Right atrium auricular region (tissue), 2 donors: Measurements from ENCODE around the gene KRT222. TPM values are rescaled to one million over a fixed set of nuclear protein-coding genes. Genes with fewer than 3 reads are reported as not detected.

Source experiments
- DNase-seq: peaks from one replicate; pipeline ENCODE4 v3.0.0-alpha.2; 2019; ENCODE audit warnings: low spot score
- H3K27ac ChIP-seq, 2 donors: fragments of 200-600 bp; sonication (generic); 1 replicate in 1 of 2; 2 replicates in 1 of 2; pipeline ENCODE4 v1.5.1; 2016 to 2019
- H3K27me3 ChIP-seq, 2 donors: fragments of 200-600 bp; sonication (generic); one replicate each; pipeline versions ENCODE4 v1.5.1 to v1.6.0; 2017 to 2019
- H3K36me3 ChIP-seq: fragments of 200-600 bp; sonication (generic); one replicate; pipeline ENCODE4 v1.5.1; 2016
- H3K4me1 ChIP-seq, 2 donors: fragments of 200-600 bp; sonication (generic); one replicate each; pipeline versions ENCODE4 v1.5.1 to v1.6.0; 2017 to 2019
- H3K4me3 ChIP-seq, 2 donors: fragments of 200-600 bp; sonication (generic); 1 replicate in 1 of 2; 2 replicates in 1 of 2; pipeline ENCODE4 v1.5.1; 2017 to 2019; ENCODE audit warnings: mild to moderate bottlenecking in 1 of 2, moderate library complexity in 1 of 2
- H3K9me3 ChIP-seq, 2 donors: fragments of 200-600 bp; sonication (generic); one replicate each; pipeline ENCODE4 v1.5.1; 2019
- total RNA-seq, 2 donors: library from RNA; depleted of rRNA; stranded (reverse); fragments of >200 nt; gene quantifications; one replicate each; pipeline ENCODE4 v1.1.0, GENCODE V29; 2016
- TF ChIP-seq, protein P1 (sequence below), 2 donors: fragments of 200-600 bp; sonication (generic); IDR thresholded peaks; one replicate each; pipeline ENCODE4 v1.5.1; 2019; ENCODE audit warnings: antibody characterized with exemption in 2 of 2

KRT222 gene
- total RNA-seq, 2 donors from 2014 or later, result 0.94 TPM; not detected in 1

DNA sequence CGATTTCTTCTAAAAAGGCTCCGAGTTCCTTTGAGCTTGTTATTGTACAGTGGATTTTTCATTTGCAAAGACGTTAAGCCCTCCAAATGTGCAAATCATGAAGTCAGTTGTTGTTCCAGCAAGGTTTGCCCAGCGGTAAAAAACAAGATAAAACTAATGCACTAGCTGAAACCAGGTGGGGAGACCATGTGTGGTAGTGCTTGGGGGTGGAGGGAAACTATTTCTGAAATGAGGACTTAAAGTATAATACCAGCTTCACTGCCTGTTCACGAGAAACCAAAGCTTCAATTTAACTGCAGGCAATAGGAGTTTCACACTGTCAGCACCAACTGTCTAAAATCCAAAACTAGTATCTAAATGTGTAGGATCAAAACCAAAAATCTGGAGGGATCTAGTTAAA, 39.7 kb downstream of the KRT222 start:
- Histone ChIP-seq H3K27me3 (no peaks in the 10 kb centered on the region), H3K4me1 (no peaks in the 10 kb centered on the region), H3K27ac (no peak overlapping the region), H3K4me3 (no peak overlapping the region), H3K36me3 (peaks cover 22% of the 10 kb centered on the region), H3K9me3 (no peaks in the 10 kb centered on the region)
- TF ChIP-seq, protein P1, sequence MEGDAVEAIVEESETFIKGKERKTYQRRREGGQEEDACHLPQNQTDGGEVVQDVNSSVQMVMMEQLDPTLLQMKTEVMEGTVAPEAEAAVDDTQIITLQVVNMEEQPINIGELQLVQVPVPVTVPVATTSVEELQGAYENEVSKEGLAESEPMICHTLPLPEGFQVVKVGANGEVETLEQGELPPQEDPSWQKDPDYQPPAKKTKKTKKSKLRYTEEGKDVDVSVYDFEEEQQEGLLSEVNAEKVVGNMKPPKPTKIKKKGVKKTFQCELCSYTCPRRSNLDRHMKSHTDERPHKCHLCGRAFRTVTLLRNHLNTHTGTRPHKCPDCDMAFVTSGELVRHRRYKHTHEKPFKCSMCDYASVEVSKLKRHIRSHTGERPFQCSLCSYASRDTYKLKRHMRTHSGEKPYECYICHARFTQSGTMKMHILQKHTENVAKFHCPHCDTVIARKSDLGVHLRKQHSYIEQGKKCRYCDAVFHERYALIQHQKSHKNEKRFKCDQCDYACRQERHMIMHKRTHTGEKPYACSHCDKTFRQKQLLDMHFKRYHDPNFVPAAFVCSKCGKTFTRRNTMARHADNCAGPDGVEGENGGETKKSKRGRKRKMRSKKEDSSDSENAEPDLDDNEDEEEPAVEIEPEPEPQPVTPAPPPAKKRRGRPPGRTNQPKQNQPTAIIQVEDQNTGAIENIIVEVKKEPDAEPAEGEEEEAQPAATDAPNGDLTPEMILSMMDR (IDR thresholded peaks at IDR 0.05), result no peak
- DNase-seq, result no peak

DNA sequence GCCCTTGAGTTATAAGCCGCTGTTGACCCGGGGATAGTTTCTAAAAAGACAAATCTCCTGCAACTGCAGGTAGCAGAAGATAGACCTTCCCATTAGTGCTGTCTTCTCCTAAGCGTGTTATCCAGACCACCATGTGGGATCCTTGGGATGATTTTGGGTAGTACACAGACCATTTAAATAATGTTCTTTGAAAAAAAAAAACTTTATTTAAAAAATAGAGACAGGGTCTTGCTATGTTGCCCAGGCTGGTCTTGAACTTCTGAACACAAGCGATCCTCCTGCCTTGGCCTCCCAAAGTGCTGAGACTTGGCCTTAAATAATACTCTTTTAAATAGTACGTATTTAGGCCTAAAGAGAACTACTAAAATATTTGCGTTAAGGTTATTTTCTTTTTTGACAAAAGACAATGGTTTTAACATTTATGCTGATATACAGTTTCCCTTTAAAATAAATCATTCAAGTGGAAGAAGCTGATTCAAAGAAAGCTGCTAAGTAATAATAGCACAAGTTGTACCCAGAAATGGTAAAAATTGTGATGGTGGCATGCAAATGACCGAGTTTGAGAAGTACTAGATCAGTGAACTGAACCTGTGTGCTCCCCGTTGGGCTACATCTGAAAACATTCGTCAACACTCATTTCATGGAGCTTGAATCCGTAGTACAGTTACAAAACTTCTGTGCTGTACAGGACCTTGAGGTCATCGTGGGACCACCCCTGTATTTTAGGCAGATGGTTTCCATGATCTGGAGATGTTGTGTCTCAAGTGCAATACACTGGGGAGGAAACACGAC, 41.4 kb downstream of the KRT222 start:
- Histone ChIP-seq H3K9me3 (no peaks in the 10 kb centered on the region), H3K27me3 (no peaks in the 10 kb centered on the region), H3K36me3 (peaks cover 6% of the 10 kb centered on the region), H3K27ac (no peak overlapping the region), H3K4me3 (no peak overlapping the region), H3K4me1 (peaks cover 0 to 7% of the 10 kb centered on the region in 2 donors)
- no peak for DNase-seq
- TF ChIP-seq, protein P1 (IDR thresholded peaks at IDR 0.05), result no peak

GRCh38 chr17:40622509-40622928, 42.5 kb downstream of the KRT222 start:
- DNase-seq, result no peak
- Histone ChIP-seq H3K36me3 (no peaks in the 10 kb centered on the region), H3K27me3 (no peaks in the 10 kb centered on the region), H3K27ac (no peak overlapping the region), H3K4me1 (peaks cover 0 to 7% of the 10 kb centered on the region in 2 donors), H3K4me3 (no peak overlapping the region), H3K9me3 (no peaks in the 10 kb centered on the region)
- TF ChIP-seq, protein P1 (IDR thresholded peaks at IDR 0.05), result no peak

GRCh38 chr17:40621578-40621977, 43.4 kb downstream of the KRT222 start:
- TF ChIP-seq, protein P1 (IDR thresholded peaks at IDR 0.05), result no peak
- Histone ChIP-seq H3K36me3 (no peaks in the 10 kb centered on the region), H3K9me3 (no peaks in the 10 kb centered on the region), H3K4me3 (no peak overlapping the region), H3K4me1 (peaks cover 0 to 7% of the 10 kb centered on the region in 2 donors), H3K27me3 (no peaks in the 10 kb centered on the region), H3K27ac (no peak overlapping the region)
- DNase-seq, result no peak

- TF ChIP-seq, protein P1 (IDR thresholded peaks at IDR 0.05), result no peak
- no peak overlapping the region for H3K4me3 ChIP-seq
- no peaks in the 10 kb centered on the region for H3K27me3 ChIP-seq
- DNase-seq, result no peak
- no peaks in the 10 kb centered on the region for H3K9me3 ChIP-seq
- no peak overlapping the region for H3K27ac ChIP-seq
- peaks cover 0 to 7% of the 10 kb centered on the region in 2 donors for H3K4me1 ChIP-seq
- H3K36me3 ChIP-seq, result no peaks in the 10 kb centered on the region
Observed at GRCh38 chr17:40621019-40621418, 44.0 kb downstream of the KRT222 start.
